SHP77 (cell line): ENCODE results near the gene PLCL2.
A peak's percentile ranks its signal among the peaks of the same experiment; 100 is the strongest.

Experiments used
- DNase-seq, 2 experiments: peaks; one replicate each; lab custom pipeline; 2025; lab: John Stamatoyannopoulos, UW

PLCL2 gene

GRCh38 chr3:17044855-17045254 is 160.1 kb downstream of the PLCL2 start:
- DNase-seq, result no peak

- no peak for DNase-seq
Measured at GRCh38 chr3:17045705-17046104, 160.9 kb downstream of the PLCL2 start.

GRCh38 chr3:17046623-17047022 is 161.9 kb downstream of the PLCL2 start:
- DNase-seq, result no peak

- no peak for DNase-seq
Measured at GRCh38 chr3:17047162-17047561, 162.4 kb downstream of the PLCL2 start.

GRCh38 chr3:17047894-17048293 is 163.1 kb downstream of the PLCL2 start:
- no peak for DNase-seq

GRCh38 chr3:17050071-17050470 is 165.3 kb downstream of the PLCL2 start:
- no peak for DNase-seq

GRCh38 chr3:17050506-17050905 is 165.8 kb downstream of the PLCL2 start:
- no peak for DNase-seq

GRCh38 chr3:17052363-17052762 is 167.6 kb downstream of the PLCL2 start:
- no peak for DNase-seq

GRCh38 chr3:17054301-17054981 is 169.7 kb downstream of the PLCL2 start:
- DNase-seq, result no peak

- no peak for DNase-seq
Measured at GRCh38 chr3:17054982-17055343, 170.2 kb downstream of the PLCL2 start.

GRCh38 chr3:17055374-17056276 is 170.9 kb downstream of the PLCL2 start:
- no peak for DNase-seq

- DNase-seq, result no peak
Measured at GRCh38 chr3:17057321-17057720, 172.6 kb downstream of the PLCL2 start.

GRCh38 chr3:17059989-17060550 is 175.3 kb downstream of the PLCL2 start:
- no peak for DNase-seq

GRCh38 chr3:17061005-17061404 is 176.2 kb downstream of the PLCL2 start:
- DNase-seq, result no peak

- no peak for DNase-seq
Measured at GRCh38 chr3:17062736-17063135, 178.0 kb downstream of the PLCL2 start.

- no peak for DNase-seq
Measured at GRCh38 chr3:17063596-17063995, 178.8 kb downstream of the PLCL2 start.

- DNase-seq, result peak; percentile 45 to 50
Measured at GRCh38 chr3:17065315-17065714, 180.6 kb downstream of the PLCL2 start.

GRCh38 chr3:17065881-17066280 is 181.1 kb downstream of the PLCL2 start:
- DNase-seq, result no peak

GRCh38 chr3:17069754-17070153 is 185.0 kb downstream of the PLCL2 start:
- DNase-seq, result no peak

GRCh38 chr3:17070161-17070959 is 185.6 kb downstream of the PLCL2 start:
- peak; percentile 65 to 82 for DNase-seq

- DNase-seq, result no peak
Measured at GRCh38 chr3:17074559-17074958, 189.8 kb downstream of the PLCL2 start.

- DNase-seq, result no peak
Measured at GRCh38 chr3:17075358-17075757, 190.6 kb downstream of the PLCL2 start.
